CD4-positive, alpha-beta T cell treated with Interleukin-10 for 1 hour (primary cell): ENCODE data around the gene SRCIN1.
"Not testable (repeated sequence)": the region's sequence is repeated elsewhere in the genome, so short reads cannot be mapped to it uniquely, and the experiment has no call there.

Source experiments
- DNase-seq: peaks from one replicate; pipeline ENCODE4 v3.0.0-alpha.2; 2020

The SRCIN1 gene

DNA sequence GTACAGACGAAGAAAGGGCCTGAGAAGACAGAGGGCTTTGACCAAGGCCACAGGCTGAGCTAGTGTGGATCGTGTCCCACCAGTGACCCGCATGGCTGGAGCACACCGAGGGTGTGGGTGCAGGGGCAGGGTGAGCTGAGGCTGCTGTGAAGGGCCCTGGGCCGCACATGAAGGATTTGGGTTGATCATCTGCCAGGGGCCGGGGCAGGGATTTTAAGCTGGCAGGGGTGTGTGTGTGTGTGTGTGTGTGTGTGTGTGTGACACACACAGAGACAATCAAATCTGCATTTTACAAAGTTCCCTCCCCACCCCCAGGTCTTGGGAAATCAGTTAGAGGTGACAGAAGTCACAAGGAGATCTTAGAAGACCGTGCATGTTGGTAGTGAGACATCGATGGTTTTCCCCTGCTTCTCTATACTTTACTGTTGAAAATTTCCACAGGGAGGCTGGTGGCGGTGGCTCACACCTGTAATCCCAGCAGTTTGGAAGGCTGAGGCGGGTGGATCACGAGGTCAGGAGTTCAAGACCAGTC, 65.2 kb downstream of the SRCIN1 start:
- DNase-seq: no peak

DNA sequence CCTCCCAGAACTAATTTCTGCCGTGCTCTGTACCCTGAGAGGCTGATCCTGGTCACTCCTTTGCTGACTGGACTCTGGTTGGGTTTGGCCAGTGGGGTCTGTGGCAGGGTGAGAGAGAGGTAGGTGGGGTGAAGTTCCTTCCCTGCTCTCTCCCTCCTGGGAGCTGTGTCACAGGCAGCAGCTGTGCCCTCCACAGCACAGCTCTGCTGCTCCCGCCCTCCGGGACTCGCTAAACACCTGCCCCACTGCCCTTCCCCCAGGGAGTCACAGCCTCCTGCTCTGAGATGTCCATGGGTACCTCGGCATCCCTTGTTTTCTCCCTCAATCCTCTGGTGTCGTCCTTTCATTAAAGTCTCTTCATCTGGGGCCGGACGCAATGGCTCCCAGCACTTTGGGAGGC, 66.4 kb downstream of the SRCIN1 start:
- DNase-seq: no peak

DNA sequence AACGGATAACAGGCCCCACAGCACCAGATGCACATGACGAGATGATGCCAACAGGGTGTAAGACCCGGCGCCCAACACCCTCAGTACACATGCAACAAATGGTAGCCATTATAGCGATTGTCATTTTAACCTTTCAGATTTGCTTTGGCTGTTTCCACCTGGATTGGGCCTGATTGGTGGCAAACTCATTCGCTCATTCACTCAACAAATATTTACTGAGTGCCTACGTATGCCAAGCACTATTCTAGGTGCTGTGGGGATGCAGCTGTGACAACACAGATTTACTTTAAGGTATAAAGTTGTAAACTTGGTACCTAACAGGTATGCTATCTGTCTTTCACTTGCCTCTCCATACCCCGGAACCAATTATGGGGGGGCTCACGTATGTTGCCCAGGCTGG, 66.8 kb downstream of the SRCIN1 start:
- no peak for DNase-seq

DNA sequence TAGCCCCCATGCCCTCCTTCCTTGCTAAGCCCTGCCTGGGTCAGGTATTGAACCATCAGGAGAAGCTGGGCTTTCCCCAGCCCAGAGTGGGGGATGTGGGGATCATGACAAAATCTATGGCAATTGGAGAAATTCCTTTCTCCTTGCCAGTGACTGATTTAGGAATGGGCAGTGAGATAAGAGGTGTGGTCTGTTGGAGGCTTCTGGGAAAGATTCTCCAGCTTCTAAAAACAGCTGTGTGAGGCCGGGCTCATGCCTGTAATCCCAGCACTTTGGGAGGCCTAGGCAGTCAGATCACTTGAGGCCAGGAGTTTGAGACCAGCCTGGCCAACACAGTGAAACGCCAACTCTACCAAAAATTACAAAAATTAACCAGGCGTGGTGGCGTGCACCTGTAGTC, 69.1 kb downstream of the SRCIN1 start:
- DNase-seq: no peak

DNA sequence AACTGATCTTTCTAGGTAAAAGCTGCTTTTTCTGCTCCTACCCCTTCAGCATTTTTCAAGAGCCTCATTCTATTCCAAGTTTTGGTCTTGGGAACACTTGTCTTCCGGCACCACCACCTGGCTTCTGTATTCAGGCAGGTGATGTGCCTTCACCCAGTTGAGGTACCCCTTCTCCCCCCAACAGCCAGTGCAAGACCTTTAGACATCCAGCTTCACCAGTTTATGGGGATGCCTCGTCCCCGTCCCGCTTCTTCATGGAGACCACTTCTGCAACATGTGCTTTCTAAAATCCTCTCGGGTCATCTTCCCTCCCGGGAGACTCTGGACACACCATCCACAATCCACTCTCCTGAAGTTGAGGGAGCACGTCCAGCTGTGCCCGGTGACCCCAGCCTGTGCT, 69.9 kb downstream of the SRCIN1 start:
- DNase-seq: no peak

DNA sequence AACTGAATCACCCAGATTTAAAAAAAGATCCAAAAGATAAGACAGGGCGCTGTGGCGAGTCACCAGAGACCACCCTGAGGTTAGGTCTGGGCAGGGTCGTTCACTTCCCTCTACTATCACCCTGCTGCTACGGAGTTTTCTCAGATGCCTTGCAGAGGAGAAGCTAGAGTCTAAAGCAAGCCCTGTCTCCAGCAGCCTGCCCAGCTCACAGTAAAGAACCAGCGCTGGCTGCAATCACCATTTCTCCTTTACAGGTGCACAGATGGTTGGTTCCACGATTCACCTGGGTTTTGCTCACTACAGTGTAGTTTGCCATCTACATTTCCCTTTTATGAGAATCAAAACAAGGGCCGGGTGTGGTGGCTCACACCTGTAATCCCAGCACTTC, 71.3 kb downstream of the SRCIN1 start:
- DNase-seq: no peak

DNA sequence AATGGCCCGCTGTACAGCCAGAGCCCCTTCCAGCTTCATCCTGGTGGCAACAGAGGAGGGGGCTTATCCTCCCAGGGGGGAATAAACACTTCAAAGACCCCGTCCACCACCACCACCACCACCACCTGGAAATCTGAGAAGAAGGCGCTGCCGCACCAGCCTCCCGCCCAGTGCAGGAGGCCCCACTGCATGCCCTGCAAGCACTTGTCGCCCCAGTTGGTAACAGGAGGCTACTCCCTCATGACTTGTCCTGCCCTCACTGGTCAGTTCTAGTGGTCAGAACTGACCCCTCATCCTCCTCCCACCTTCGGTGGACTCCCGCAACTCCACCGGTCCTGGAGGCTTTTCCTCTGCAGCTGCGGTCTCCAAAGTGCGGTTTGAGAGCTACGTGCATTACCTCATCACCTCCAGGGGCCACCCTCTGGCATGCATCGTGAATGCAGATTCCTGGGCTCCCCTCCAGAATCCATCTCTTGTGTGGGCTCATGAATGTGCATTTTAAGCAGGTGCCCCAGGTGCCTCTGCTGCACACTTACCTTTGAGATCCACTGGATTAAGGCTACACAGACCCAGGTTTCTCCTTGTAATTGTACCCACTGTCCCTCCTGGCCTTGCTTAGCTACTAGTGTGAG, 71.8 kb downstream of the SRCIN1 start:
- no peak for DNase-seq

DNA sequence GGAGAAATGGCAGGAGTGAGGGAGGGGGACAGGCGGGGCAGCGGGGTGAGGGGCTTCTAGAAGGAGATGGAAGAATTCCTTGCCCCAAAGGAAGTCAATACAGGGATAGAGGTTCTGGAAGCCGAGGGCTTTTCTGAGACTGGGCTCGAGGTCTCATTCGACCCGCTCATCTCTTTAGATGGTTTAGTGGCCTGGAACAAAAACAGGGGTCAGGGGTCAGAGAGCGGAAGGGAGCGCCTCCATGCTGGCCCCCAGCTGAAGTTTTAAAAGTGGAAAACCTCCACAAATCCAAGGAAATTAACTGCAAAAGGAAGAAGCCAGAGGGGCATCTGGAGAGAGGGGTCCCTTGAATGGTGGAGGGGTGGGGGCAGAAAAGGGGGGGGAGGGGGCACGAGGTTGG, 72.5 kb downstream of the SRCIN1 start:
- no peak for DNase-seq

DNA sequence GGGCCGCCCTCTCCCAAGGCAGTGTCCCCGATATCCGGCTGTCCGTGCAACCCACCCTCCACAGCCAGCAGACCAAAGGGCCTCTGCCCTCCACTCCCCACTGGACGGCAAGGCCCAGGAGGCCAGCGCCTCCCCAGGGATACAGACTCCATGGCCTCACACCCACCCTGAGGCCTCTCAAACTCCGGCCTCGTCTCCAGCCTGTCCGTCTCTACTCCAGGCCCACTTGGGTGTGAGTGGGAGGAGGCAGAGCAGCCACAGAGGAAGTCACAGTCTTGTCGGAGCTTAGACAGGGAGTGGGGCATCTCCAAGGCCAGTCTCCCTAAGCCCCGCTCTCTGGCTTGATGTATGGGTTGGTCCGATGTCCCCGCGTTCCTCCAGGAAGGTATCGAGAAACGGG, 73.3 kb downstream of the SRCIN1 start:
- DNase-seq: no peak

DNA sequence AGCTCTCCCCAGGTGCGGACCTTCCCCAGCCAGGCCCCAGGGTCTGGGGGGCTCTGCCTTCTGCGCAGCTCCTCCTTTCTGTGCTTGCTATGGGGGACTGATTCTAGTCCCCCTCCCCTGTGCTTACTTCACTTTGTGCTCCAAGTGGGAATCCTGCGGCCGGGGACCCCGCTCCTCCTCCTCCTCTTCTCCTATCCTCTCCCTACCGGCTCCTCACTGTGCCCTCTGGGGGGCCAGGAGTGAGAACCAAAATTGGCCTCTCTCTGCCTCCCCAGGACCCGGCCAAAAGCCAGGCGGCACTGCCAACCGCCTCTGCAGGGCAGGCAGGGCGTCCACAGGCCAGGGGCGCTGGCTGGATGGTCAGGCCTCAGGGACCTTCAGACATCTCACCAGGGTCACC, 74.0 kb downstream of the SRCIN1 start:
- not testable (repeated sequence) for DNase-seq

DNA sequence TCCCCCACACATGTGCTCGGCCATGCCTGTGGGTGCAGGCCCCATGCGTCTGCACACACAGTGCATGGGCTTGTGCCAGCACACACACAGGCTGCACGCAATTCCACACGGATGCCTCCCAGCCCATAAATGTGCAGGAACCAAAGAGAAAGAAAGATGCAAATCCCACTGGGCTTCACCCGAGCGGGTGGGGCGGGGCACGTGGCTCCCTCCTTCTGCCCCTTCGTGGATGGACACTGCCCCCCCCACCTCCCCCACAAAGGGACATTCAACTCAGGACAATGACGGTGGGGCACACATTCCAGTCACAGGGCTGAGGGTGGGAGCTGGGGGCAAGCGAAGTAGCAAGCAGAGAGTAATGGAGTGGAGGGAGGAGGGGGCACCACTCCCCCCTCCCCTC, 74.9 kb downstream of the SRCIN1 start:
- DNase-seq: not testable (repeated sequence)

DNA sequence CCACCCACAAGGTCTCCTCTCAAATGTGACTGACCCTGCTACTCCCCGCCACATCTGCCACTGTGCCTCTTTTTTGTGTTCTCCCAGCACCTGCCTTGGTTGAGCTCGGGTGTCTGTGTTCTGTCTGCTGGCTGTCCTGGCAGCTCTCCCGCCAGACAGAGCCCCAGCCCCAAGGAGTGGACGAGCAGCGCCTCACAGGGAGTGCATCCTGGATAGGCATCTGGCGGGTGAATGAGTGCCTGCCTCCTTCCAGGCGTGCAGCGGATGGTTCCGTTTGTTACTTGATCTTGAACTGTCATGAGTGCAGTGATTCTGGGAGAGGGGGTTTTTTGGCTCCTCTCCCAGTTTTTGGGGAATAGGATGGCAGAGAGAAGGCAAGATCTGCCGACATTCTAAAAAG, 77.6 kb downstream of the SRCIN1 start:
- DNase-seq: not testable (repeated sequence)

DNA sequence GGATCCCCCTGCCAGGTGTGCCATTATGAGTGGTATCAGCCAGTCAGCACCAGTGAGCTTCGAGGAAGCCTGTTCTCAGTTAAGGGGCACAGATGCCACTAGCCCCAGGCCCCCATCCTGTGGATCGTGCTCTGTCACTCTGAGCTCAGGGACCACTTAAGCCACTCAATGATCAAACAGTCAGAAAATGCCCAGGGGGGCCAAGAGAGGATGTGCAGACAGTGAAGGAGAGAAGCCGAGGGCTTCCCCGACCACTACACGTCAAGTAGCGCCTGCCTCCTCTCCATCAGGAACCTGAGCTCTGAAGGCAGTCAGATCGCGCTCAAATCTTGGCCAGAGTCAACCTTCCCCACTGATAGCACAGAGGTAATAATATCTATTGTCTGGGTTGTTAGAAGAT, 79.2 kb downstream of the SRCIN1 start:
- DNase-seq: not testable (repeated sequence)

DNA sequence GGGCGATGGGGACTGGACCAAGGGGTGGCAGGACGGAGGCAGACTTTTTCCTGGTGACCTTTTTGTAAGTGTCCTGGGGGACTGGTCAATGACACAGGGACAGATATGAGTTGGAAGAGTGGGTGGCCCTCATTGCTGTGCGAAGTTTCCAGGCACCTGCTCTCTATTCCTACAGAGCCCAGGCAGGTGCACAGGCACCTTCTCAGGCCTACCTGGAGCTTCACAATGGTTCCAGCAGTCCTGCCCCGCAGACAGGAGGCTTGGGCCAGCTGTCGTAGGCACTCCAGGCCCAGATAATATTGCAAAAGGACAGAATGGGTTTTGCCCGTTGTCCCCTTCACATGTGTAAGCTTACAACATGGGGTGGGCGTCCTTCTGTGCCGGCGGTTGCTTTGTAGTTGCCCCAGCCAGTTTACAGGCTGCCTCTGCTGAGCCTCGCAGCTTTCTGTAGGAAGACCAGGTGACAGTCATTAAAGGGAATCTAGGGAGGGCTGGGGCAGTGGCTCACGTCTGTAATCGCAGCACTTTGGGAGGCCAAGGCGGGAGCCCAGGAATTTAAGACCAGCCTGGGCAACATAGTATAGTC, 93.2 kb downstream of the SRCIN1 start:
- no peak for DNase-seq

DNA sequence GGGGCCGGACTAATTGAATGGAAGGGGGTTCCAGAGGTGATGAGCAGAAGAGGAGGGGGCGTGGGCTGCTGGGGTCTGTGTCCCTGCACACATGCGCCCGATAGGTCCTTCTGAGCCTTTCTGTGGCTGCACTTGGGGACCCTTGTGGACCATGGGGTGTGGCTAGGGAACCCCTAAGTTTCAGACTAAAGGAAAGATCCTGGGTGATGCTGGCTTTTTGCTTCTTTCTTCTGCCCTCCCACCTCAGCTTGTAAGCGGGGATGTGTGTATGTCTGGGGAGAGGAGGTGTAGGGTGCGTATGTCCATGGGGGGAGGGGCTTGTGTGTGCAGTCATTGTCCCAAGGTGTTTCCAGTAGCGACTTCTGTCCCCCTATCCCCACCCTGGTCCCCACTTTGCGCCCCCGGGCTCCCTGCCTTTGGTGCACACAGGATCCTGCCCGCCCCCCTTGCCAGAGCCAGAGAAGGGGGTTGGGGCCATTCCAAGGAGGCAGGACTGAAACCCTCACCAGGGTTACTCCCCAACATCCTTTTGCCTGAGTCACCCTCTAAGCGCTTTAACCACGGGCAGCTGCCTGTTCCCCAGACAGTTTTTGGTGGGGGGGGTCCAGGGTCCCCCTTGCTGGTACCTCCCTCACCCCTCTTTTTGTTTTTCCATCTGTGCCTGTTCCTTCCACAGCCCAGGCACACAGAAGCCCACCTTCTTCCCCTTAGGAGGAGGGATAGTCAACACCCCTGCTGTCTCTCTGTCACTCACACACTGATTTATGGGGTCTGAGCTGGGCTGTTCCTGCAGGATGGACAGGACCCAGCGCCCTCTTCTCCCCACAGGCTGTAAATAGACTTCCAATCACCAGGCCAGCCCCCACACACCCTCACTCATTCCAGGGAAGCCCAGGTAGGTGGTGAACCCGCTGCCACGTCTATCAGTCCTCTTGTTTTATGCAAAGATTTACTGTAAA, 94.3 kb downstream of the SRCIN1 start:
- no peak for DNase-seq

DNA sequence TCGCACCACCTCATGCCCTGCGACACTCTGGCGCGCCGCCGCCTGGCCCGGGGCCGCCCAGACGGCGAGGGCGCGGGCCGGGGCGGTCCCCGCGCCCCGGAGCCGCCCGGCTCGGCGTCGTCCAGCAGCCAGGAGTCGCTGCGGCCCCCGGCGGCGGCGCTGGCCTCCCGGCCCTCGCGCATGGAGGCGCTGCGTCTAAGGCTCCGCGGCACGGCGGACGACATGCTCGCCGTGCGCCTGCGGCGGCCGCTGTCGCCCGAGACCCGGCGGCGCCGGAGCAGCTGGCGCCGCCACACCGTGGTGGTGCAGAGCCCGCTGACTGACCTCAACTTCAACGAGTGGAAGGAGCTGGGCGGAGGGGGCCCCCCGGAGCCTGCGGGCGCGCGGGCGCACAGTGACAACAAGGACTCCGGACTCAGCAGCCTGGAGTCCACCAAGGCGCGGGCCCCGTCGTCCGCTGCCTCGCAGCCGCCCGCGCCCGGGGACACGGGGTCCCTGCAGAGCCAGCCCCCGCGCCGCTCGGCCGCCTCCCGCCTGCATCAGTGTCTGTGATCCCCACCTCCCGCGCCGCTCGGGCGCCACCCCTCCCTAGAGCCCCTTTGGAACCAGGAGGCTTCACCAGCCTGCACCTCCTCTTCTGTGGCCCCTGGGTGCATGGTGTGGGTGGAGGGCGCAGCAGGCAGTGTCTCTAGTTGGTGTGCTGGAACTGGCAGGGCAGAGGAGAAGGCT, 95.2 kb downstream of the SRCIN1 start:
- DNase-seq: no peak

DNA sequence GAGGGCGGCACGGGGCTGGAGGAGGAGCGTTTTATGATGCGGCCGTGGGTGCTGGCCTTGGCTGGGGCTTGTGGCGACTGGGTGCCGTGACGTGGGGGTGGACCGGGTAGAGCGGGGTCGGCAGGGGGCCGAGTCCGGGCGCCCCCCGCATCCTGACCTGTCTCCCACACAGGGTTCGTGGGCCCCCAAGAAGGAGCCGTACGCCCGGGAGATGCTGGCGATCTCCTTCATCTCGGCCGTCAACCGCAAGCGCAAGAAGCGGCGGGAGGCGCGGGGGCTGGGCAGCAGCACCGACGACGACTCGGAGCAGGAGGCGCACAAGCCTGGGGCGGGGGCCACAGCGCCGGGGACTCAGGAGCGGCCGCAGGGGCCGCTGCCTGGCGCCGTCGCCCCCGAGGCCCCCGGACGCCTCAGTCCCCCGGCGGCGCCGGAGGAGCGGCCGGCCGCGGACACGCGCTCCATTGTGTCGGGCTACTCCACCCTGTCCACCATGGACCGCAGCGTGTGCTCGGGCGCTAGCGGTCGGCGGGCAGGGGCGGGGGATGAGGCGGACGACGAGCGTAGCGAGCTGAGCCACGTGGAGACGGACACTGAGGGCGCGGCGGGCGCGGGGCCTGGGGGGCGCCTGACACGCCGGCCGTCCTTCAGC, 95.9 kb downstream of the SRCIN1 start:
- no peak for DNase-seq

DNA sequence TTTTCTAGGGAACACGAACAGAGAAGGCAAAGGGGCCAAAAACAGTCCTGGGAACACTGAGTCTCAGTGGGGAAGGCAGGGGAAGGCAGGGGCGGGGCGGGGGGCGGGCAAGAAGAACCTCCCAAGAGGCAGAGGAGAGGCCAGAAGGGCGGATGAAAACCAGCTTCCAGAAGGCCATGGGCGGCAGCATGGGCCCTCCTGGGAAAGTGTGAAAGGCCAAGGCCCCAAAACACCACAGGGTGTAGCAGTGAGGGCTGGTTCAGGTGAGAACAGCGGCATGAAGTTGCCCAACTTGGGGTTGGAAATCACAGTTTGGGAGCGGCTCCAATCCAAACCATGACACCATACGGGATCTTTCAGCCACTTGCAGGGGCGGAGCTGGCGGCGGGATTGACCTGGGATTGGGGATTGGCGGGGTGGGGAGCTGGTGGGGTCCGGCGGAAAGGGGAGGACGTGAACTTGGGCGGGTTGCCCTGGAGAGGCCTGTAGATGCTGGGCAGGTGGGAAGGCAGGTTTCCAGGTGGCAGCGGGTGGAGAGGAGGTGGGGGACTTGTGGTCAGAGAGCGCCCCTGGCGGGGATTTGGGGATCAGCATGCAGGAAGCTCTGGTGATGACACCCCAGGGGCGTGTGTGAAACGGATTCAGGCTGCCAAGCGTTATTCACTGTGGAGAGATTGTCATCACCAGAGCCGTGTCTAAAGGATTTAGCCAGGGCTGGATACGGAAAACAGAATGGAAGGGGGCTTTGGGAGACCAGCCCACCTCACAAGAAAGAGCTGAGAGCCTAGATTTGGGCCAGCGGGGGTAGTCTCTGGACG, 96.6 kb downstream of the SRCIN1 start:
- peak; percentile 74 for DNase-seq

DNA sequence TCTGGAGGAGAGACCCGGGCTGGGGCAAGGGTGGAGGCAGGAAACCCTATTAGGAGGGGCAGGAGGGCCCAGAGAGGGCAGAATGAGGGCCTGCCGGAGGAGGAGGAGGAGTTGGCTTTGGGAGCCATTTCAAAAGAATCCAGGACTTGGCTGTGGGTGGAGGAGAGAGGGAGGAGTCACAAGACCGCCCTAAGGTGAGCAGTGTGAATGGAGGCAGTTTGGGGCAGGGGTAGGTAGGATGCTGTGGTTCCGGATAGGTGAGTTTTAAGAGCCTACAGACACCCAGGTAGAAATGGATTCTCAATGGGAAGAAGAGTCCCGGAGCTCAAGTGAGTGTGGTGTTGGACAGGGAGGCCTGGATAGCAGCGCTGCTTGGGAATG, 97.2 kb downstream of the SRCIN1 start:
- DNase-seq: no peak

DNA sequence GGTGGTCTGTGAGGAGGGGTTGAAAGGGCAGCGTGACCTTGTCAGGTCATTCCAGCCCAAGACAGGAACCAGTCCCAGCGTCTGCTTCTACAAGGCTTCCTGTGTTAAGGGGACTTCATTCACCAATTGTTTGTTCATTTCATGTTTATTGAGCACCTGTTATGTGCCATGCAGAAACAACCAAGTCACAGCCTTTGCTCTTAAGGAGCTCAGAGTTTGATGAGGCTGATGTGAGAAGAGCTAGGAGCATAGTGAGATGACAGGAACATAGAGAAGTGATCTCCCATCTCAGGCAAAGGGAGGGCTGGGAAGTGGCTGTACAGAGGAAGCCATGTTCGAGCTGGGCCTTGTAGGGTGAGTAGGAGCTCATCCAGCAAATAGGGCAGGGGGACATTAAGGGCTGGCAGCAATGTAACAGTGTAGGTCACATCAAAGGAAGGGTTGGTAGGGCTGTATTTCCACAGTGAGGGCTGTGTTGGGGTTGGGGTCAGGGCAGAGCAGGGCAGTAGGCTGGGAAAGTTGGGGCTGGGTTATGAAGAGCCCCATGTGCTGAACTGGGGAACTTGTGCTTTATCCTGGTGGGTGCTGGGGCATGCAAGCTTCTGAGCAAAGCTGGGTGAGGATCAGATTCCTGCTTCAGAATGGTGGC, 97.7 kb downstream of the SRCIN1 start:
- DNase-seq: no peak

DNA sequence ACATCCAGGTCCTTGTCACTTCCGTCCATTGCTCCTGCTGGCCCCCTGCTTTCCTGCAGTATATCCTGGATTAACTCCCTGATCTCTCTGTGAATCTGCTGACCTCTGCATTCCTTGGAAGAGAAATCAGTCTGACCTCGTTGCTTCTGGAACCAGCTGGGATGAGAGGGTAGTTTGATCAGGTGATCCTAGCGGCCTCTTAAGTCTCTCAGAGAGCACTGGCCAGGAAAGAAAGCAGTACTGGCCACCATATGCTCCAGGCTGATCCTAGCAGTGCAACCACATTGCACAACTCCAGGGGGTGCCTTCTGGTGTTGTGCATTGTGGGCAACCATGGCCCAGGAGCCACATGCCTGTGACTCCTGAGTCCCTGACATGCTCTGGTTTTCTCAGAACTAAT, 98.3 kb downstream of the SRCIN1 start:
- no peak for DNase-seq
